ENCODE data around the gene TP53INP2. TPM values are rescaled to one million over a fixed set of nuclear protein-coding genes. Genes with fewer than 3 reads are reported as not detected.
"Not testable (repeated sequence)": the region's sequence is repeated elsewhere in the genome, so short reads cannot be mapped to it uniquely, and the experiment has no call there.

TP53INP2 gene
- total RNA-seq, 1 experiment from 2014 or later: 7.1 TPM

GRCh38 chr20:34717230-34718095, 13.3 kb downstream of the TP53INP2 start:
- Histone ChIP-seq H2AFZ (ENCODE audit: low read depth, low read length, poor library complexity, severe bottlenecking) (no peak overlapping the region), H3K4me1 (ENCODE audit: control insufficient read depth in 1 of 2, insufficient read depth in 2 of 2, low read length in 2 of 2) (peaks cover 6 to 34% of the 10 kb centered on the region in 2 experiments), H3K27ac (ENCODE audit: low read depth, low read length) (no peak overlapping the region), H3K79me2 (ENCODE audit: insufficient read depth, low read length) (no peaks in the 10 kb centered on the region), H3K9me2 (ENCODE audit: insufficient read depth) (no peaks in the 10 kb centered on the region), H3K36me3 (ENCODE audit: control insufficient read depth in 1 of 2, insufficient read depth in 2 of 2, low read length in 2 of 2) (peaks cover 0 to 4% of the 10 kb centered on the region in 2 experiments; a peak in 2 of 4 replicates), H3K4me2 (ENCODE audit: low read length) (no peak overlapping the region), H3K9ac (ENCODE audit: low read length) (no peak overlapping the region), H3K27me3 (ENCODE audit: insufficient read depth, low read length) (no peaks in the 10 kb centered on the region), H3K4me3 (replicated peaks in 1 of 2; ENCODE audit: low read depth in 1 of 2, low read length in 2 of 2) (no peak overlapping the region), H4K20me1 (ENCODE audit: insufficient read depth) (no peaks in the 10 kb centered on the region), H3K9me3 (ENCODE audit: control insufficient read depth in 1 of 2, insufficient read depth in 1 of 2, low read depth in 1 of 2, low read length in 2 of 2) (no peaks in the 10 kb centered on the region)
- CTCF ChIA-PET: no interaction called here
- POLR2A ChIA-PET: no interaction called here
- DNase-seq (ENCODE audit: low read depth, low spot score) (no peak), ATAC-seq (no peak)
- no peak for TF ChIP-seq REST (IDR thresholded peaks at IDR 0.05; ENCODE audit: low read depth)
- no peak for TF ChIP-seq YY1 (IDR thresholded peaks at IDR 0.05; ENCODE audit: extremely low read depth, insufficient replicate concordance, low read depth, low read length)
- no peak for TF ChIP-seq EZH2phosphoT487 (IDR thresholded peaks at IDR 0.05; ENCODE audit: borderline replicate concordance)
- no peak for TF ChIP-seq TCF7L2 (IDR thresholded peaks at IDR 0.05; ENCODE audit: borderline replicate concordance, extremely low read depth, insufficient read depth, insufficient read length)
- TF ChIP-seq EGR1 (IDR thresholded peaks at IDR 0.05; ENCODE audit: low read depth): no peak
- TF ChIP-seq POLR2A (IDR thresholded peaks at IDR 0.05; ENCODE audit: borderline replicate concordance, extremely low read depth, insufficient read depth, insufficient read length): no peak
- TF ChIP-seq EZH2 (IDR thresholded peaks at IDR 0.05): no peak
- no peak for TF ChIP-seq SRF (IDR thresholded peaks at IDR 0.05; ENCODE audit: low read depth)
- TF ChIP-seq MAX (IDR thresholded peaks at IDR 0.05): no peak
- no peak for TF ChIP-seq SP1 (IDR thresholded peaks at IDR 0.05; ENCODE audit: low read depth)
- no peak for TF ChIP-seq SIN3A (IDR thresholded peaks at IDR 0.05; ENCODE audit: low read depth)
- RAD21 ChIA-PET (ENCODE audit: low non-redundant PET in 1 of 2, low total read pairs in 2 of 2, uncharacterized antibody in 2 of 2, unreplicated experiment in 2 of 2): no interaction called here
- BruUV-seq (replicated peaks): no TSS peak
- intact Hi-C loops (cut with micrococcal nuclease): no loop called here

- CTCF ChIA-PET: interaction anchor here (0.6 kb wide), 1 partner anchor 77 kb away, joined by 3 read pairs; no protein-coding TSS in a partner anchor
These were observed 15.3 kb downstream of the TP53INP2 start for GRCh38 chr20:34719242-34720017.

More at GRCh38 chr20:34719242-34720017, 15.3 kb downstream of the TP53INP2 start:
- H3K4me1 ChIP-seq (ENCODE audit: control insufficient read depth in 1 of 2, insufficient read depth in 2 of 2, low read length in 2 of 2): peaks cover 0 to 15% of the 10 kb centered on the region in 2 experiments; a peak in 2 of 4 replicates
- H3K36me3 ChIP-seq (ENCODE audit: control insufficient read depth in 1 of 2, insufficient read depth in 2 of 2, low read length in 2 of 2); H3K4me3 ChIP-seq (replicated peaks in 1 of 2; ENCODE audit: low read depth in 1 of 2, low read length in 2 of 2); H3K27me3 ChIP-seq (ENCODE audit: insufficient read depth, low read length); ATAC-seq; H2AFZ ChIP-seq (ENCODE audit: low read depth, low read length, poor library complexity, severe bottlenecking); intact Hi-C loops (cut with micrococcal nuclease); DNase-seq (ENCODE audit: low read depth, low spot score); H3K79me2 ChIP-seq (ENCODE audit: insufficient read depth, low read length); H3K9ac ChIP-seq (ENCODE audit: low read length); H3K4me2 ChIP-seq (ENCODE audit: low read length); H3K9me3 ChIP-seq (ENCODE audit: control insufficient read depth in 1 of 2, insufficient read depth in 1 of 2, low read depth in 1 of 2, low read length in 2 of 2); POLR2A ChIA-PET; H3K9me2 ChIP-seq (ENCODE audit: insufficient read depth); H4K20me1 ChIP-seq (ENCODE audit: insufficient read depth); BruUV-seq (replicated peaks); H3K27ac ChIP-seq (ENCODE audit: low read depth, low read length); RAD21 ChIA-PET (ENCODE audit: low non-redundant PET in 1 of 2, low total read pairs in 2 of 2, uncharacterized antibody in 2 of 2, unreplicated experiment in 2 of 2): not testable (repeated sequence)

Data from HCT116 (cell line).